GM23338 (cell line): ENCODE results near the gene BTK. TPM values are rescaled to one million over a fixed set of nuclear protein-coding genes. Genes with fewer than 3 reads are reported as not detected.

Source experiments
- CREB1 ChIP-seq: fragments of 250-450 bp; sonication (Bioruptor Pico); IDR thresholded peaks from 2 replicates; pipeline ENCODE4 v1.5.0; 2020; ENCODE audit warnings: low read depth, mild to moderate bottlenecking, moderate library complexity
- CTCF ChIP-seq, 2 experiments: fragments of 200-600 bp in 1 of 2; sonication (generic) in 1 of 2; conservative IDR thresholded peaks; 2 replicates each; pipeline versions ENCODE4 v1.5.1 to v1.6.1; 2016 to 2017; ENCODE audit warnings: antibody characterized with exemption in 2 of 2, low read depth in 2 of 2, mild to moderate bottlenecking in 2 of 2, moderate library complexity in 1 of 2
- ETS1 ChIP-seq: IDR thresholded peaks from 2 replicates; pipeline ENCODE4 v1.6.1; 2016; ENCODE audit warnings: antibody characterized with exemption
- EZH2 ChIP-seq: fragments of 200-600 bp; sonication (generic); IDR thresholded peaks from one replicate; pipeline ENCODE4 v1.8.0; 2017; ENCODE audit warnings: antibody characterized with exemption, mild to moderate bottlenecking, low read depth; ENCODE audit not compliant: unreplicated experiment
- EZH2phosphoT487 ChIP-seq: fragments of 200-600 bp; sonication (generic); IDR thresholded peaks from one replicate; pipeline ENCODE4 v1.8.1; 2018; ENCODE audit warnings: antibody characterized with exemption; ENCODE audit not compliant: unreplicated experiment
- JUNB ChIP-seq: IDR thresholded peaks from one replicate; pipeline ENCODE4 v1.6.1; 2016; ENCODE audit warnings: antibody characterized with exemption; ENCODE audit not compliant: unreplicated experiment
- NANOG ChIP-seq: IDR thresholded peaks from 2 replicates; pipeline ENCODE4 v1.6.1; 2016; ENCODE audit warnings: antibody characterized with exemption, borderline replicate concordance
- POLR2AphosphoS5 ChIP-seq: IDR thresholded peaks from 2 replicates; pipeline ENCODE4 v1.6.1; 2016; ENCODE audit warnings: antibody characterized with exemption, low read depth
- STAT1 ChIP-seq: IDR thresholded peaks from one replicate; pipeline ENCODE4 v1.6.1; 2016; ENCODE audit warnings: antibody characterized with exemption; ENCODE audit not compliant: unreplicated experiment
- ZNF114 ChIP-seq: fragments of 250-450 bp; sonication (Bioruptor Pico); IDR thresholded peaks from 2 replicates; pipeline ENCODE4 v1.5.0; 2020; ENCODE audit warnings: mild to moderate bottlenecking, moderate library complexity
- ZNF462 ChIP-seq: fragments of 250-450 bp; sonication (Bioruptor Pico); IDR thresholded peaks from 2 replicates; pipeline ENCODE4 v1.5.0; 2020; ENCODE audit warnings: mild to moderate bottlenecking, moderate library complexity
- polyA plus RNA-seq: library from polyadenylated mRNA; unstranded; fragments of >200 nt; fragmentation: Nextera tagmentation; extraction: Ambion mirVana; gene quantifications from 2 replicates; pipeline ENCODE4 v1.2.1, GENCODE V29; 2016
- total RNA-seq: library from RNA; depleted of rRNA; stranded (reverse); fragments of >200 nt; shearing (Covaris generic); gene quantifications from 2 replicates; pipeline ENCODE4 v1.2.3, GENCODE V29; 2014

Gene BTK
- total and polyA plus RNA-seq, 2 experiments from 2014 or later = 0.19 to 0.31 TPM

- no peak for TF ChIP-seq ZNF462 (CRISPR knock-in tag)
- TF ChIP-seq POLR2AphosphoS5 = no peak
- no peak for TF ChIP-seq CREB1
- TF ChIP-seq JUNB = no peak
- TF ChIP-seq STAT1 = no peak
- TF ChIP-seq CTCF (conservative IDR thresholded peaks at IDR 0.05; ENCODE audit: low read depth in 2 of 2) = no peak
- no peak for TF ChIP-seq EZH2phosphoT487
- no peak for TF ChIP-seq NANOG
- no peak for TF ChIP-seq EZH2
- TF ChIP-seq ETS1 = no peak
- TF ChIP-seq ZNF114 (CRISPR knock-in tag) = no peak
Measured at GRCh38 chrX:101408532-101408841, 22.5 kb upstream of the BTK start (continued).
